ENCODE measurements around the gene OBP2A.
"Not testable (repeated sequence)": the region's sequence is repeated elsewhere in the genome, so short reads cannot be mapped to it uniquely, and the experiment has no call there.

Gene OBP2A

DNA sequence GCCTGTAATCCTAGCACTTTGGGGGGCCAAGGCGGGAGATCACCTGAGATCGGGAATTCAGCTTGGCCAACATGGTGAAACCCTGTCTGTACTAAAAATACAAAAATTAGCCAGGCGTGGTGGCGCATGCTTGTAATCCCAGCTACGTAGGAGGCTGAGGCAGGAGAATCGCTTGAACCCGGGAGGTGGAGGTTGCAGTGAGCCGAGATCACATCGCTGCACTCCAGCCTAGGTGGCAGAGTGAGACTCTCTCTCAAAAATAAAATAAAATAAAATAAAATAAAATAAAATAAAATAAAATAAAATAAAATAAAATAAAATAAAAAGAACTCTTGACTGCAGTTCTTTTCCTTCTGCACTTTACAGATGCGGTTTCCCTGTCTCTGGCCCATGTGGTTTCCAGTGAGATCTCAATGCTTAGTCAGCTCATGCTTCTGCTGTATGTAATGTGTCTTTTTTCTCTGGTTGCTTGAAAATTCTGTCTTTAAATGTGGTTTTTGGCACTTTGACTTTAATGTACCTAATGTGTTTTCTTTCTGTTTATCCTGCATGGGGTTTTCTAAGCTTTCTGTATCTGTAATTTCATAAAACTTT, 17.0 kb upstream of the OBP2A start:
- peak; percentile 2 for DNase-seq

DNA sequence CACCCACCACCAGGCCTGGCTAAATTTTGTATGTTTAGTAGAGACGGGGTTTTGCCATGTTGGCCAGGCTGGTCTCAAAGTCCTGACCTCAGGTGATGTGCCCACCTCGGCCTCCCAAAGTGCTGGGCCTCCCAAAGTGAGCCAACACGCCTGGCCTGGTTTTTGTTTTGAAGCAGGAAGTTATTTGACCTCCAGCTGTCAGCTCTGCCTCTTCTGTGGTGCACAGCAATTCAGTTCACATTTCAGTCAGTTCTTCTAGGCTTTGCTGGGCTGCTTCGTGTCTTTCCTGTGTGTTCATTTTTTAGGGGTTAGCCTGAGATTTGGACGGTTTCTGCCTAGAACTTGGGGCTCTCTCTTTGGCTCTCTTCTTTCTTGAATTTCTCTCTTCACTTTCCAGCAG, 15.8 kb upstream of the OBP2A start:
- DNase-seq, result no peak

- peak; percentile 25 for DNase-seq
Observed at GRCh38 chr9:135531096-135531495, 14.8 kb upstream of the OBP2A start.

GRCh38 chr9:135533113-135533512, 12.8 kb upstream of the OBP2A start:
- no peak for DNase-seq

- DNase-seq, result no peak
Observed at GRCh38 chr9:135533674-135534073, 12.3 kb upstream of the OBP2A start.

- not testable (repeated sequence) for DNase-seq
Observed at GRCh38 chr9:135534192-135534711, 11.7 kb upstream of the OBP2A start.

- not testable (repeated sequence) for DNase-seq
Observed at GRCh38 chr9:135534826-135535225, 11.1 kb upstream of the OBP2A start.

DNA sequence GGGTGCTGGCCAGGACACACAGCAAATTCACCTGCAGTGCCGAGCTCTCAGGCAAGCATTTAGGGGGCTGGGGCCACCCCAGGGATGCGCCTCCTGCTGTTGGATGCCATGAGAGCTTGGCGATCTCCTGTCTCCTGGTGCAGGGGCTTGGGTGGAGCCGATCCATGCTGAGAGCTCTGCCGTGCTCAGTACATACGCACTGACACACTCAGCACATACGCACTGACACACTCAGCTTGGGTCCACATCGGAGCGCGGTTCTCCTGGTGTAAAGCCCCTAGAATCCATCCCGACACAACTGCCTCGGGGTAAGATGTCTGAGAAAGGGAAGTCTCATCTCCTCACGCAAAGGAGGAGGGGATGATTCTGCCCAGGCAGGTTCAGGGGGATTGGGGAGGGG, 10.3 kb upstream of the OBP2A start:
- not testable (repeated sequence) for DNase-seq

- no peak for DNase-seq
Observed at GRCh38 chr9:135536216-135536615, 9.7 kb upstream of the OBP2A start.

- DNase-seq, result not testable (repeated sequence)
Observed at GRCh38 chr9:135543262-135543894, 2.5 kb upstream of the OBP2A start.

- no peak for DNase-seq
Observed at GRCh38 chr9:135544981-135545635, 818 bp upstream of the OBP2A start.

GRCh38 chr9:135546792-135547617, 1.1 kb downstream of the OBP2A start:
- DNase-seq, result not testable (repeated sequence)

DNA sequence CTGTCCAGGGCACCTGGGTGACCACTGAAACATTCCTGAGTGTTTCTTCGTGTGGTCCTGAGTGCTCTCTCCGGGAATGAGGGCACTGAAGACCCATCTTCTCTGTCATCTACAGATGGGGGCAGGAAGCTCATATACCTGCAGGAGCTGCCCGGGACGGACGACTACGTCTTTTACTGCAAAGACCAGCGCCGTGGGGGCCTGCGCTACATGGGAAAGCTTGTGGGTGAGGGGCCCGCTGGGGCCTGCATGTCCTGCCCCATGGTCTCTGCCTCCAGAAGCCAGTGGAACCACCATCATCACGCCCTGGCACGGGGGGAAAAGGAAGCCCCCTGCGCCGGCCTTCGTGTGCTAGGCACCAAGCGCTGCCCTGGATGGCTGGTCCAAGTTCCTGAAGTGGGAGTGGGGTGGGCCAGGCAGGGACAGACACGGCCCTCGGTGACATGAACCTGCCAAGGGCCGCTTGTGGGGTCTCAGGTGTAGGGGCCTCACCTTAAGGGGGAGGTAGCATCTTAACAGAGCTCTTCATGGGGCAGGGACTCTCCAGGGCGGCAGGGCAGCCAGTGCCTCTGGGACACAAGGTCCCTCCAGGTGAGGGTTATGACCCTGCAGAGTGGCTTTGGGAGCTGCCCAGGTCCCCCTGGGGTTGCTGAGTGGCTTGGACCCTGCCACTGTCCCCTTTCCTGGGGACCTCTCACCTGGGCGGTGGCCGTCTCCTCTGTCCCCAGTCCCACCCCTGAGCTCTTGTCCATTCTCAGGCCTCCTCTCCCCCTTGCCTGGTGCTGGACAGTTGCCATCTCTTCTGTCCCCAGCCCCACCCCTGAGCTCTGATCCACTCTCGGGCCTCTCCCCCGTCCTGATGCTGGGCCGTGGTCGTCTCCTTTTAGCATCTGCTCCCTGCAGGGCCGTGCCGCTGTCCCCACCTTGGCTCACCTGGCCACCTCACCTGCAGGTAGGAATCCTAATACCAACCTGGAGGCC, 2.1 kb downstream of the OBP2A start:
- DNase-seq, result no peak

- DNase-seq, result not testable (repeated sequence)
Observed at GRCh38 chr9:135549478-135550343, 3.8 kb downstream of the OBP2A start.

GRCh38 chr9:135550344-135550918, 4.5 kb downstream of the OBP2A start:
- no peak for DNase-seq

- DNase-seq, result no peak
Observed at GRCh38 chr9:135551031-135551430, 5.1 kb downstream of the OBP2A start.

DNA sequence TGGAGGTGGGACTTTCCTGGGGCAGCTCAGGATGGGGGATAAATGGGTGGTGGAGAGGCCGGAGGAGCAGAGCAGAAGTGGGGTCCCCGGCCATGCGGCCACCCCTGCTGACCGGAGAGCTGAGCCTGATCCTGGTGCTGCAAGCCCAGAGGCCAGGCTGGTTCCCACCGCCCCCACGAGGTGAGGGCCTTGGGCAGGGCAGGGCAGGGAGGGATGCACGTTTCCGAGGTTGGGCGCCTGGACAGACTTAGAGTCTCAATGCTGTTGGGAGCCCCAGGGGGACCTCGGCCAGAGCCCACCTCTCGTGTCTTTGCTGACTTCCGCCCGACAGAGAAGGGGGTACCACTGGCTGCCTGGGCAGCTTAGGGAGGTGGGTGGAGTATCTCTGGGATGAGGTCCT, 5.5 kb downstream of the OBP2A start:
- DNase-seq, result no peak

- no peak for DNase-seq
Observed at GRCh38 chr9:135552021-135552697, 6.2 kb downstream of the OBP2A start.

GRCh38 chr9:135552698-135553171, 6.8 kb downstream of the OBP2A start:
- no peak for DNase-seq

GRCh38 chr9:135554718-135555117, 8.8 kb downstream of the OBP2A start:
- DNase-seq, result no peak
